Measurements from ENCODE around the gene ZNF423. TPM values are rescaled to one million over a fixed set of nuclear protein-coding genes. Genes with fewer than 3 reads are reported as not detected.

ZNF423 gene
- total RNA-seq, 4 donors from 2014 or later = 0.72 to 5.9 (median 1.1) TPM

- peaks cover 0 to 18% (median 11%) of the 10 kb centered on the region in 3 donors for H3K4me1 ChIP-seq
- no peaks in the 10 kb centered on the region for H3K9me3 ChIP-seq
- intact Hi-C loops (cut with DNase I) = no loop called here
- H3K27ac ChIP-seq = no peak overlapping the region
- TF ChIP-seq CTCF (IDR thresholded peaks at IDR 0.05) = no peak
- no peak for TF ChIP-seq POLR2A (IDR thresholded peaks at IDR 0.05)
- H3K27me3 ChIP-seq = no peaks in the 10 kb centered on the region
- WGBS, 2 donors = 81 to 95% methylated on average over 5 to 6 of the region's 6 CpGs
- DNase-seq = no peak
- H3K36me3 ChIP-seq = no peaks in the 10 kb centered on the region
- H3K4me3 ChIP-seq = no peak overlapping the region
Observed at GRCh38 chr16:49617710-49618330, 238.1 kb downstream of the ZNF423 start.

- Histone ChIP-seq H3K4me1 (peaks cover 0 to 18% (median 11%) of the 10 kb centered on the region in 3 donors), H3K4me3 (no peak overlapping the region), H3K27me3 (no peaks in the 10 kb centered on the region), H3K27ac (no peak overlapping the region), H3K36me3 (no peaks in the 10 kb centered on the region), H3K9me3 (no peaks in the 10 kb centered on the region)
- WGBS, 2 donors = 77 to 100% methylated on average over 1 of the region's 4 CpGs
- TF ChIP-seq POLR2A (IDR thresholded peaks at IDR 0.05) (no peak), CTCF (IDR thresholded peaks at IDR 0.05) (no peak)
- DNase-seq = no peak
- intact Hi-C loops (cut with DNase I) = no loop called here
Observed at GRCh38 chr16:49617016-49617629, 238.8 kb downstream of the ZNF423 start.

- no peak for DNase-seq
- no peak overlapping the region for H3K4me3 ChIP-seq
- peaks cover 0 to 9% (median 6%) of the 10 kb centered on the region in 3 donors for H3K4me1 ChIP-seq
- H3K36me3 ChIP-seq = no peaks in the 10 kb centered on the region
- H3K9me3 ChIP-seq = no peaks in the 10 kb centered on the region
- WGBS, 2 donors = 84 to 86% methylated on average over 7 to 8 of the region's 8 CpGs
- no peak overlapping the region for H3K27ac ChIP-seq
- intact Hi-C loops (cut with DNase I) = no loop called here
- TF ChIP-seq POLR2A (IDR thresholded peaks at IDR 0.05) (no peak), CTCF (IDR thresholded peaks at IDR 0.05) (no peak)
- no peaks in the 10 kb centered on the region for H3K27me3 ChIP-seq
Observed at GRCh38 chr16:49615576-49615975, 240.3 kb downstream of the ZNF423 start.

GRCh38 chr16:49610983-49611382, 244.9 kb downstream of the ZNF423 start:
- no peak for DNase-seq
- H3K4me3 ChIP-seq = no peak overlapping the region
- TF ChIP-seq POLR2A (IDR thresholded peaks at IDR 0.05) = no peak
- TF ChIP-seq CTCF (IDR thresholded peaks at IDR 0.05) = no peak
- no peak overlapping the region for H3K27ac ChIP-seq
- intact Hi-C loops (cut with DNase I) = no loop called here
- H3K27me3 ChIP-seq = no peaks in the 10 kb centered on the region
- H3K36me3 ChIP-seq = no peaks in the 10 kb centered on the region
- H3K4me1 ChIP-seq = no peaks in the 10 kb centered on the region
- WGBS, 2 donors = 69 to 84% methylated on average over 3 of the region's 3 CpGs
- no peaks in the 10 kb centered on the region for H3K9me3 ChIP-seq

GRCh38 chr16:49608779-49609178, 247.1 kb downstream of the ZNF423 start:
- no peak overlapping the region for H3K27ac ChIP-seq
- no peaks in the 10 kb centered on the region for H3K27me3 ChIP-seq
- DNase-seq = no peak
- H3K4me3 ChIP-seq = no peak overlapping the region
- H3K4me1 ChIP-seq = no peaks in the 10 kb centered on the region
- intact Hi-C loops (cut with DNase I) = no loop called here
- H3K36me3 ChIP-seq = no peaks in the 10 kb centered on the region
- TF ChIP-seq POLR2A (IDR thresholded peaks at IDR 0.05) (no peak), CTCF (IDR thresholded peaks at IDR 0.05) (peak in 4 of 6 experiments; percentile 7 to 16 (median 11))
- H3K9me3 ChIP-seq = no peaks in the 10 kb centered on the region
- 55 to 62% methylated on average over 4 to 5 of the region's 5 CpGs for WGBS, 2 donors
